Measurements from ENCODE around the gene SNTG2.

Gene SNTG2

GRCh38 chr2:1297372-1298159, 346.9 kb downstream of the SNTG2 start:
- DNase-seq = no peak

GRCh38 chr2:1299043-1299442, 348.4 kb downstream of the SNTG2 start:
- no peak for DNase-seq

GRCh38 chr2:1300284-1300683, 349.6 kb downstream of the SNTG2 start:
- no peak for DNase-seq

- DNase-seq = no peak
These were observed 350.4 kb downstream of the SNTG2 start for GRCh38 chr2:1301056-1301455.

- no peak for DNase-seq
These were observed 354.8 kb downstream of the SNTG2 start for GRCh38 chr2:1305342-1306013.

GRCh38 chr2:1306014-1306686, 355.5 kb downstream of the SNTG2 start:
- DNase-seq = peak; percentile 34

- no peak for DNase-seq
These were observed 356.3 kb downstream of the SNTG2 start for GRCh38 chr2:1306687-1307516.

- DNase-seq = no peak
These were observed 357.0 kb downstream of the SNTG2 start for GRCh38 chr2:1307670-1308069.

- no peak for DNase-seq
These were observed 358.0 kb downstream of the SNTG2 start for GRCh38 chr2:1308678-1309077.

GRCh38 chr2:1309507-1309906, 358.9 kb downstream of the SNTG2 start:
- no peak for DNase-seq

GRCh38 chr2:1310202-1310601, 359.6 kb downstream of the SNTG2 start:
- DNase-seq = no peak

- DNase-seq = no peak
These were observed 360.2 kb downstream of the SNTG2 start for GRCh38 chr2:1310866-1311265.

GRCh38 chr2:1313240-1313924, 362.7 kb downstream of the SNTG2 start:
- DNase-seq = no peak

GRCh38 chr2:1314254-1314653, 363.6 kb downstream of the SNTG2 start:
- DNase-seq = no peak

- DNase-seq = no peak
These were observed 367.8 kb downstream of the SNTG2 start for GRCh38 chr2:1318366-1319009.

- no peak for DNase-seq
These were observed 368.7 kb downstream of the SNTG2 start for GRCh38 chr2:1319393-1319792.

GRCh38 chr2:1321321-1321720, 370.7 kb downstream of the SNTG2 start:
- DNase-seq = no peak

- no peak for DNase-seq
These were observed 374.2 kb downstream of the SNTG2 start for GRCh38 chr2:1324884-1325283.

- DNase-seq = no peak
These were observed 378.0 kb downstream of the SNTG2 start for GRCh38 chr2:1328684-1329083.

GRCh38 chr2:1339388-1340140, 388.9 kb downstream of the SNTG2 start:
- peak; percentile 53 for DNase-seq

- no peak for DNase-seq
These were observed 389.5 kb downstream of the SNTG2 start for GRCh38 chr2:1340141-1340512.

Measured in retina (tissue), 1 donor.